Natural killer cell (primary cell): ENCODE measurements around the gene FUT8. TPM values are rescaled to one million over a fixed set of nuclear protein-coding genes. Genes with fewer than 3 reads are reported as not detected.

Source experiments
- ATAC-seq, 3 donors: fragments of 150-1000 bp in 2 of 3; fragments of 200-7000 bp in 1 of 3; cut with Tn5 transposase; 1 replicate in 1 of 3; 2 replicates in 2 of 3; pipeline ENCODE4 v1.10.0; 2021; ENCODE audit warnings: mild to moderate bottlenecking in 2 of 3, moderate library complexity in 2 of 3
- DNase-seq, 2 donors: peaks; one replicate each; pipeline versions ENCODE4 v3.0.0 to v3.0.0-alpha.2; 2013 to 2021; ENCODE audit warnings: mixed read lengths in 1 of 2
- H3K27ac ChIP-seq: one replicate; pipeline ENCODE4 v1.5.1; 2013; ENCODE audit warnings: mild to moderate bottlenecking, low read length
- H3K27me3 ChIP-seq: one replicate; pipeline ENCODE4 v1.6.1; 2013; ENCODE audit warnings: low read length; ENCODE audit not compliant: control insufficient read depth, insufficient read depth
- H3K36me3 ChIP-seq: one replicate; pipeline ENCODE4 v1.6.1; 2013; ENCODE audit warnings: low read length; ENCODE audit not compliant: control insufficient read depth, insufficient read depth
- H3K4me1 ChIP-seq: one replicate; pipeline ENCODE4 v1.6.1; 2013; ENCODE audit warnings: low read length; ENCODE audit not compliant: control insufficient read depth, insufficient read depth
- H3K4me3 ChIP-seq: one replicate; pipeline ENCODE4 v1.5.1; 2013; ENCODE audit warnings: low read length
- H3K9me3 ChIP-seq: one replicate; pipeline ENCODE4 v1.6.1; 2013; ENCODE audit warnings: low read length; ENCODE audit not compliant: control insufficient read depth, insufficient read depth
- H3K27ac Mint-ChIP-seq, 2 donors: one replicate each; pipeline ENCODE4 v1.8.0; 2022; ENCODE audit warnings: mild to moderate bottlenecking in 2 of 2, mixed read lengths in 2 of 2, moderate library complexity in 1 of 2
- H3K27me3 Mint-ChIP-seq, 2 donors: one replicate each; pipeline ENCODE4 v1.8.0; 2022; ENCODE audit warnings: low read depth in 2 of 2, mixed read lengths in 2 of 2
- H3K36me3 Mint-ChIP-seq: one replicate; pipeline ENCODE4 v1.8.0; 2022; ENCODE audit warnings: mixed read lengths
- H3K4me1 Mint-ChIP-seq, 2 donors: one replicate each; pipeline ENCODE4 v1.8.0; 2022; ENCODE audit warnings: mixed read lengths in 2 of 2
- H3K4me3 Mint-ChIP-seq: one replicate; pipeline ENCODE4 v1.8.0; 2022; ENCODE audit warnings: mild to moderate bottlenecking, moderate library complexity, mixed read lengths
- H3K9me3 Mint-ChIP-seq, 2 donors: one replicate each; pipeline ENCODE4 v1.8.0; 2022; ENCODE audit warnings: mixed read lengths in 2 of 2
- CTCF ChIP-seq: fragments of 200-600 bp; IDR thresholded peaks from one replicate; pipeline ENCODE4 v1.8.0; 2022; ENCODE audit warnings: antibody characterized with exemption
- WGBS: methylation state at CpG from one replicate; pipeline ENCODE4 v1.1.7; 2013; ENCODE audit warnings: missing lambda C conversion rate; ENCODE audit not compliant: insufficient coverage; 5-methylcytosine and 5-hydroxymethylcytosine counted together
- intact Hi-C: fragments of 100-400 bp; cut with micrococcal nuclease; formaldehyde crosslinking; loops from one replicate; pipeline ENCODE4 v1.14.2; 2022
- total RNA-seq, 4 donors: library from RNA; stranded (reverse); fragments of 120-200 nt in 1 of 4; gene quantifications; one replicate each; pipeline versions ENCODE4 v1.2.3 to v1.2.4, GENCODE V29; 2013 to 2022

The FUT8 gene
- total RNA-seq, 3 donors from 2014 or later (not counting 1 experiment from before 2014, with no cell fraction given), result 20.7 to 29.2 (median 21.2) TPM

- peaks cover 6% of the 10 kb centered on the region in 2 donors for H3K9me3 Mint-ChIP-seq
- peaks cover 9% of the 10 kb centered on the region for H3K36me3 Mint-ChIP-seq
- WGBS, result 30% methylated on average over 3 of the region's 4 CpGs
- no peaks in the 10 kb centered on the region for H3K27me3 Mint-ChIP-seq
- H3K27me3 ChIP-seq, result no peaks in the 10 kb centered on the region
- peaks cover 10% of the 10 kb centered on the region for H3K9me3 ChIP-seq
- H3K4me3 Mint-ChIP-seq, result no peak overlapping the region
- intact Hi-C loops, result no loop called here
- H3K36me3 ChIP-seq, result no peaks in the 10 kb centered on the region
- no peak overlapping the region for H3K27ac ChIP-seq
- H3K4me1 Mint-ChIP-seq, result no peaks in the 10 kb centered on the region
- ATAC-seq, result no peak
- H3K4me3 ChIP-seq, result no peak overlapping the region
- H3K4me1 ChIP-seq, result no peaks in the 10 kb centered on the region
- H3K27ac Mint-ChIP-seq, result no peak overlapping the region
- no peak for TF ChIP-seq CTCF
- DNase-seq, result no peak
Measured at GRCh38 chr14:65392296-65392695, 20.2 kb upstream of the FUT8 start.

GRCh38 chr14:65396082-65396910, 16.2 kb upstream of the FUT8 start:
- peaks cover 0 to 6% of the 10 kb centered on the region in 2 donors for H3K27me3 Mint-ChIP-seq
- ATAC-seq (no peak), DNase-seq (no peak)
- H3K27ac Mint-ChIP-seq, result no peak overlapping the region
- intact Hi-C loops, result no loop called here
- Histone ChIP-seq H3K36me3 (no peaks in the 10 kb centered on the region), H3K4me1 (no peaks in the 10 kb centered on the region), H3K27me3 (no peaks in the 10 kb centered on the region), H3K4me3 (no peak overlapping the region), H3K9me3 (peaks cover 10% of the 10 kb centered on the region), H3K27ac (no peak overlapping the region)
- H3K9me3 Mint-ChIP-seq, result peaks cover 6% of the 10 kb centered on the region in 2 donors
- no peaks in the 10 kb centered on the region for H3K4me1 Mint-ChIP-seq
- 84% methylated on average over 4 of the region's 5 CpGs for WGBS
- no peak overlapping the region for H3K4me3 Mint-ChIP-seq
- peaks cover 9% of the 10 kb centered on the region for H3K36me3 Mint-ChIP-seq
- TF ChIP-seq CTCF, result no peak

- no peak overlapping the region for H3K27ac Mint-ChIP-seq
Measured at GRCh38 chr14:65403231-65403630, 9.3 kb upstream of the FUT8 start.

More at GRCh38 chr14:65403231-65403630, 9.3 kb upstream of the FUT8 start:
- H3K4me1 Mint-ChIP-seq, result no peaks in the 10 kb centered on the region
- H3K27me3 Mint-ChIP-seq, result peaks cover 0 to 6% of the 10 kb centered on the region in 2 donors
- Histone ChIP-seq H3K9me3 (no peaks in the 10 kb centered on the region), H3K27me3 (no peaks in the 10 kb centered on the region), H3K36me3 (no peaks in the 10 kb centered on the region), H3K4me1 (no peaks in the 10 kb centered on the region), H3K27ac (no peak overlapping the region), H3K4me3 (no peak overlapping the region)
- intact Hi-C loops, result no loop called here
- DNase-seq, result no peak
- no peak overlapping the region for H3K4me3 Mint-ChIP-seq
- no peaks in the 10 kb centered on the region for H3K36me3 Mint-ChIP-seq
- no peak for TF ChIP-seq CTCF
- H3K9me3 Mint-ChIP-seq, result no peaks in the 10 kb centered on the region
- no peak for ATAC-seq
